ENCODE results near the gene MLH1.
"Not testable (repeated sequence)": the region's sequence is repeated elsewhere in the genome, so short reads cannot be mapped to it uniquely, and the experiment has no call there.

Gene MLH1

GRCh38 chr3:37039161-37039846 lies 46.0 kb downstream of the MLH1 start:
- DNase-seq, result no peak

- no peak for DNase-seq
These were observed 46.9 kb downstream of the MLH1 start for GRCh38 chr3:37040231-37040630.

- no peak for DNase-seq
These were observed 48.4 kb downstream of the MLH1 start for GRCh38 chr3:37041546-37042195.

GRCh38 chr3:37042712-37043111 lies 49.4 kb downstream of the MLH1 start:
- DNase-seq, result not testable (repeated sequence)

GRCh38 chr3:37050282-37050681 lies 57.0 kb downstream of the MLH1 start:
- no peak for DNase-seq

GRCh38 chr3:37052860-37053259 lies 59.5 kb downstream of the MLH1 start:
- DNase-seq, result no peak

- DNase-seq, result no peak
These were observed 60.0 kb downstream of the MLH1 start for GRCh38 chr3:37053337-37053736.

- DNase-seq, result no peak
These were observed 60.4 kb downstream of the MLH1 start for GRCh38 chr3:37053753-37054152.

- DNase-seq, result no peak
These were observed 61.1 kb downstream of the MLH1 start for GRCh38 chr3:37054370-37054769.

GRCh38 chr3:37055077-37055476 lies 61.8 kb downstream of the MLH1 start:
- DNase-seq, result not testable (repeated sequence)

GRCh38 chr3:37056826-37057225 lies 63.5 kb downstream of the MLH1 start:
- no peak for DNase-seq

GRCh38 chr3:37058117-37058516 lies 64.8 kb downstream of the MLH1 start:
- DNase-seq, result no peak

GRCh38 chr3:37064747-37065146 lies 71.4 kb downstream of the MLH1 start:
- no peak for DNase-seq

GRCh38 chr3:37067577-37067976 lies 74.3 kb downstream of the MLH1 start:
- DNase-seq, result no peak

GRCh38 chr3:37068031-37068430 lies 74.7 kb downstream of the MLH1 start:
- DNase-seq, result no peak

GRCh38 chr3:37071921-37072320 lies 78.6 kb downstream of the MLH1 start:
- no peak for DNase-seq

- peak in 1 of 2 experiments; percentile 33 for DNase-seq
These were observed 79.6 kb downstream of the MLH1 start for GRCh38 chr3:37072892-37073291.

- DNase-seq, result no peak
These were observed 80.9 kb downstream of the MLH1 start for GRCh38 chr3:37074178-37074577.

GRCh38 chr3:37075955-37076354 lies 82.6 kb downstream of the MLH1 start:
- no peak for DNase-seq

GRCh38 chr3:37082317-37082716 lies 89.0 kb downstream of the MLH1 start:
- no peak for DNase-seq

GRCh38 chr3:37086918-37087317 lies 93.6 kb downstream of the MLH1 start:
- no peak for DNase-seq

- DNase-seq, result no peak
These were observed 94.6 kb downstream of the MLH1 start for GRCh38 chr3:37087870-37088269.

GRCh38 chr3:37092484-37092883 lies 99.2 kb downstream of the MLH1 start:
- no peak for DNase-seq

- DNase-seq, result no peak
These were observed 100.2 kb downstream of the MLH1 start for GRCh38 chr3:37093481-37093880.

- no peak for DNase-seq
These were observed 101.3 kb downstream of the MLH1 start for GRCh38 chr3:37094636-37095035.

Data from NCI-H2081 (cell line).